HepG2 (cell line): ENCODE measurements around the gene ZFP69. TPM values are rescaled to one million over a fixed set of nuclear protein-coding genes. Genes with fewer than 3 reads are reported as not detected.

Experiments
- ELF3 ChIP-seq: IDR thresholded peaks from 2 replicates; pipeline ENCODE4 v1.6.1; 2016; ENCODE audit warnings: missing genetic modification reagents, missing compliant biosample characterization
- HMG20A ChIP-seq: IDR thresholded peaks from 2 replicates; pipeline ENCODE4 v1.6.1; 2016; ENCODE audit warnings: borderline replicate concordance
- HNRNPL ChIP-seq: fragments of 200-400 bp; formaldehyde crosslinking; IDR thresholded peaks from 2 replicates; pipeline ENCODE4 v1.6.1; 2017; ENCODE audit warnings: mild to moderate bottlenecking, low read depth, low read length
- HOXA3 ChIP-seq: sonication (generic); formaldehyde crosslinking; IDR thresholded peaks from 2 replicates; pipeline ENCODE4 v1.5.0; 2020; ENCODE audit warnings: missing genetic modification reagents
- HOXA7 ChIP-seq: sonication (generic); formaldehyde crosslinking; IDR thresholded peaks from 2 replicates; pipeline ENCODE4 v1.8.1; 2022; ENCODE audit warnings: mild to moderate bottlenecking, missing genetic modification reagents, moderate library complexity
- MYNN ChIP-seq: sonication (generic); formaldehyde crosslinking; IDR thresholded peaks from 2 replicates; pipeline ENCODE4 v1.4.0; 2020; ENCODE audit warnings: mild to moderate bottlenecking, low read depth, missing genetic modification reagents
- PHF8 ChIP-seq: sonication (generic); formaldehyde crosslinking; IDR thresholded peaks from 2 replicates; pipeline ENCODE4 v1.5.0; 2020; ENCODE audit warnings: missing genetic modification reagents
- RBM22 ChIP-seq: fragments of 200-400 bp; formaldehyde crosslinking; optimal IDR thresholded peaks from 2 replicates; pipeline ENCODE3; 2017; ENCODE audit warnings: mild to moderate bottlenecking, low read length, moderate library complexity
- RXRB ChIP-seq: IDR thresholded peaks from 2 replicates; pipeline ENCODE4 v1.6.1; 2016; ENCODE audit warnings: borderline replicate concordance, missing genetic modification reagents, missing compliant biosample characterization
- ZBTB42 ChIP-seq: sonication (generic); formaldehyde crosslinking; IDR thresholded peaks from 2 replicates; pipeline ENCODE4 v1.5.0; 2020; ENCODE audit warnings: mild to moderate bottlenecking, missing genetic modification reagents
- ZNF326 ChIP-seq: sonication (generic); formaldehyde crosslinking; IDR thresholded peaks from 2 replicates; pipeline ENCODE4 v1.4.0; 2020; ENCODE audit warnings: missing genetic modification reagents, borderline replicate concordance
- ZNF331 ChIP-seq: sonication (generic); formaldehyde crosslinking; IDR thresholded peaks from 2 replicates; pipeline ENCODE4 v1.4.0; 2020; ENCODE audit warnings: missing genetic modification reagents
- polyA plus RNA-seq, 8 experiments: library from polyadenylated mRNA; depleted of rRNA in 3 of 8; stranded (reverse) in 7 of 8; unstranded in 1 of 8; fragments of >200 nt; fragmentation: Illumina TruSeq in 4 of 8; extraction: Trizol in 4 of 8; gene quantifications; 2 replicates each; pipeline versions ENCODE4 v1.2.1 to v1.2.3, GENCODE V29; 2011 to 2016; ENCODE audit warnings: low read depth in 4 of 8, missing spikeins in 1 of 8, mixed read lengths in 1 of 8; ENCODE audit not compliant: insufficient read depth in 1 of 8
- total RNA-seq, 5 experiments: library from RNA; depleted of rRNA; stranded (reverse); fragments of >200 nt; fragmentation: Illumina TruSeq; extraction: Trizol; gene quantifications; 2 replicates each; pipeline ENCODE4 v1.2.3, GENCODE V29; 2016; ENCODE audit warnings: low read depth in 1 of 5
- TF ChIP-seq, protein P1 (sequence below): sonication (generic); formaldehyde crosslinking; IDR thresholded peaks from 2 replicates; pipeline ENCODE4 v1.5.1; 2020; ENCODE audit warnings: mild to moderate bottlenecking, missing genetic modification reagents, moderate library complexity
- TF ChIP-seq, protein P2 (sequence below): sonication (generic); formaldehyde crosslinking; IDR thresholded peaks from 2 replicates; pipeline ENCODE4 v1.8.1; 2023; ENCODE audit warnings: missing genetic modification reagents, inconsistent platforms, borderline replicate concordance
- TF ChIP-seq, protein P3 (sequence below): sonication (generic); formaldehyde crosslinking; IDR thresholded peaks from 2 replicates; pipeline ENCODE4 v1.4.0; 2020; ENCODE audit warnings: missing genetic modification reagents
- TF ChIP-seq, protein P4 (sequence below): sonication (generic); formaldehyde crosslinking; conservative IDR thresholded peaks from 2 replicates; pipeline ENCODE4 v1.8.0; 2022; ENCODE audit warnings: missing genetic modification reagents
- TF ChIP-seq, protein P5 (sequence below): sonication (generic); formaldehyde crosslinking; IDR thresholded peaks from 2 replicates; pipeline ENCODE4 v1.4.0; 2020; ENCODE audit warnings: missing genetic modification reagents; ENCODE audit errors: not compliant biosample characterization

ZFP69 gene
- total and polyA plus RNA-seq, 2 of the 13 experiments (the other 11 are each of a cell fraction or from before 2014, with no cell fraction given): 2.6 to 5.6 TPM

DNA sequence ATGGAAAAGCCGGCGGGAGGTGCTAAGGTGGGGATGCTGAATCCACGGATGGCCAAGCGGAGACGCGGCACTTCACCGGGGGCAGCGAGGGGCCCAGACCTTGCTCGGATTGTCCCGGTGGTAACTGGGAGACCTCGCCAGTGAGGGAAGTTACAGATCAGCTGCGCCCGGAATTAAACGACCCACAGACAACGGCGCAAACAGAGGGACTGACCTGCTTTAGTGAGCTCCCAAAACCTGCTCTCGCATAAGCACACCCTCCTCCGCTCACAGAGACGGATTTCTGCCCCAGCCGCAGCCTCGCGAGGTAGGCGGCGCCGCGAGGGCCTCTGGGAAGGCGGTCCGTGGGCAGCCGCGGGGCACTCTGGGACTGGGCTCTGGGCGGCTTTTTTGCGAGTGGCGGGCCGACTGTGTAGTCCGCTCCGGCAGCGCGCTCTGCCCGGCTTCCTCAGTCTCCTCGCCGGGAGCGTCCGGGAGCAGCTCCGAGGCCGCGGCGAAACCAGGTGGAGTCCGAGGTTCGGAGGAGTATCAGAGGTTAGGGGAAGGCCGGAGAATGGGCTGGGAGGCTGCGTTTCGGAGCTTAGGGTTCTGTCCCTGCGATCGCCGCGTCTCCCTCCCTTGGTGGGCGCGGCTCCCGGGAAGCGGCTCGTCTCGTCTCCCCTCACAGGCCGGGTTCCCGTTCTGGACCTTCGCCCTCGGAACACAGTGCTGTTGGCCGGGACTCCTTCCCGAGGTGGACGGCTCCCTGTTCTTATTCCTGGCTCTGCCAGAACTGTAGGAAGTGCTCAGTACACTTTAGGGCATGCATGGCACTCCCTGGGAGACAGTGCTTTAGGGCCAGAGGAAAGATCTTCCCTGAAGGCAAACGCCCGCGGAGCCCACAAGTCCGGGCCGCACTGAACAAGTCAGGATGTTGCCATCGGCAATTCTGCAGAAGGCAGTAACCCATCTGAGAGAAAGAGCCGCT is 31.6 kb downstream of the ZFP69 start, which contains the start of gene EXO5 (continued):
- TF ChIP-seq, protein P1, sequence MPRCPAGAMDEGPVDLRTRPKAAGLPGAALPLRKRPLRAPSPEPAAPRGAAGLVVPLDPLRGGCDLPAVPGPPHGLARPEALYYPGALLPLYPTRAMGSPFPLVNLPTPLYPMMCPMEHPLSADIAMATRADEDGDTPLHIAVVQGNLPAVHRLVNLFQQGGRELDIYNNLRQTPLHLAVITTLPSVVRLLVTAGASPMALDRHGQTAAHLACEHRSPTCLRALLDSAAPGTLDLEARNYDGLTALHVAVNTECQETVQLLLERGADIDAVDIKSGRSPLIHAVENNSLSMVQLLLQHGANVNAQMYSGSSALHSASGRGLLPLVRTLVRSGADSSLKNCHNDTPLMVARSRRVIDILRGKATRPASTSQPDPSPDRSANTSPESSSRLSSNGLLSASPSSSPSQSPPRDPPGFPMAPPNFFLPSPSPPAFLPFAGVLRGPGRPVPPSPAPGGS (CRISPR knock-in tag): peak; percentile 84
- TF ChIP-seq ZNF331 (CRISPR knock-in tag) (peak; percentile 85), HMG20A (CRISPR knock-in tag) (no peak), ELF3 (CRISPR knock-in tag) (no peak), PHF8 (CRISPR knock-in tag) (peak; percentile 92), RXRB (CRISPR knock-in tag) (peak; percentile 40; the same call in 1 of the 2 replicates), HNRNPL (0 out of 2 replicates have a peak, but pooled peaks have one; percentile 40), RBM22 (no peak), MYNN (CRISPR knock-in tag) (no peak), HOXA3 (peak; percentile 86), HOXA7 (CRISPR knock-in tag) (no peak), ZBTB42 (CRISPR knock-in tag) (0 out of 2 replicates have a peak, but pooled peaks have one; percentile 59), ZNF326 (CRISPR knock-in tag) (no peak)
- TF ChIP-seq, protein P2, sequence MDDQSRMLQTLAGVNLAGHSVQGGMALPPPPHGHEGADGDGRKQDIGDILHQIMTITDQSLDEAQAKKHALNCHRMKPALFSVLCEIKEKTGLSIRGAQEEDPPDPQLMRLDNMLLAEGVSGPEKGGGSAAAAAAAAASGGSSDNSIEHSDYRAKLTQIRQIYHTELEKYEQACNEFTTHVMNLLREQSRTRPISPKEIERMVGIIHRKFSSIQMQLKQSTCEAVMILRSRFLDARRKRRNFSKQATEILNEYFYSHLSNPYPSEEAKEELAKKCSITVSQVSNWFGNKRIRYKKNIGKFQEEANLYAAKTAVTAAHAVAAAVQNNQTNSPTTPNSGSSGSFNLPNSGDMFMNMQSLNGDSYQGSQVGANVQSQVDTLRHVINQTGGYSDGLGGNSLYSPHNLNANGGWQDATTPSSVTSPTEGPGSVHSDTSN (CRISPR knock-in tag): peak; percentile 72; the same call in 1 of the 2 replicates
- TF ChIP-seq, protein P3, sequence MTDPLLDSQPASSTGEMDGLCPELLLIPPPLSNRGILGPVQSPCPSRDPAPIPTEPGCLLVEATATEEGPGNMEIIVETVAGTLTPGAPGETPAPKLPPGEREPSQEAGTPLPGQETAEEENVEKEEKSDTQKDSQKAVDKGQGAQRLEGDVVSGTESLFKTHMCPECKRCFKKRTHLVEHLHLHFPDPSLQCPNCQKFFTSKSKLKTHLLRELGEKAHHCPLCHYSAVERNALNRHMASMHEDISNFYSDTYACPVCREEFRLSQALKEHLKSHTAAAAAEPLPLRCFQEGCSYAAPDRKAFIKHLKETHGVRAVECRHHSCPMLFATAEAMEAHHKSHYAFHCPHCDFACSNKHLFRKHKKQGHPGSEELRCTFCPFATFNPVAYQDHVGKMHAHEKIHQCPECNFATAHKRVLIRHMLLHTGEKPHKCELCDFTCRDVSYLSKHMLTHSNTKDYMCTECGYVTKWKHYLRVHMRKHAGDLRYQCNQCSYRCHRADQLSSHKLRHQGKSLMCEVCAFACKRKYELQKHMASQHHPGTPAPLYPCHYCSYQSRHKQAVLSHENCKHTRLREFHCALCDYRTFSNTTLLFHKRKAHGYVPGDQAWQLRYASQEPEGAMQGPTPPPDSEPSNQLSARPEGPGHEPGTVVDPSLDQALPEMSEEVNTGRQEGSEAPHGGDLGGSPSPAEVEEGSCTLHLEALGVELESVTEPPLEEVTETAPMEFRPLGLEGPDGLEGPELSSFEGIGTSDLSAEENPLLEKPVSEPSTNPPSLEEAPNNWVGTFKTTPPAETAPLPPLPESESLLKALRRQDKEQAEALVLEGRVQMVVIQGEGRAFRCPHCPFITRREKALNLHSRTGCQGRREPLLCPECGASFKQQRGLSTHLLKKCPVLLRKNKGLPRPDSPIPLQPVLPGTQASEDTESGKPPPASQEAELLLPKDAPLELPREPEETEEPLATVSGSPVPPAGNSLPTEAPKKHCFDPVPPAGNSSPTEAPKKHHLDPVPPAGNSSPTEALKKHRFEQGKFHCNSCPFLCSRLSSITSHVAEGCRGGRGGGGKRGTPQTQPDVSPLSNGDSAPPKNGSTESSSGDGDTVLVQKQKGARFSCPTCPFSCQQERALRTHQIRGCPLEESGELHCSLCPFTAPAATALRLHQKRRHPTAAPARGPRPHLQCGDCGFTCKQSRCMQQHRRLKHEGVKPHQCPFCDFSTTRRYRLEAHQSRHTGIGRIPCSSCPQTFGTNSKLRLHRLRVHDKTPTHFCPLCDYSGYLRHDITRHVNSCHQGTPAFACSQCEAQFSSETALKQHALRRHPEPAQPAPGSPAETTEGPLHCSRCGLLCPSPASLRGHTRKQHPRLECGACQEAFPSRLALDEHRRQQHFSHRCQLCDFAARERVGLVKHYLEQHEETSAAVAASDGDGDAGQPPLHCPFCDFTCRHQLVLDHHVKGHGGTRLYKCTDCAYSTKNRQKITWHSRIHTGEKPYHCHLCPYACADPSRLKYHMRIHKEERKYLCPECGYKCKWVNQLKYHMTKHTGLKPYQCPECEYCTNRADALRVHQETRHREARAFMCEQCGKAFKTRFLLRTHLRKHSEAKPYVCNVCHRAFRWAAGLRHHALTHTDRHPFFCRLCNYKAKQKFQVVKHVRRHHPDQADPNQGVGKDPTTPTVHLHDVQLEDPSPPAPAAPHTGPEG (CRISPR knock-in tag): peak; percentile 88
- TF ChIP-seq, protein P4, sequence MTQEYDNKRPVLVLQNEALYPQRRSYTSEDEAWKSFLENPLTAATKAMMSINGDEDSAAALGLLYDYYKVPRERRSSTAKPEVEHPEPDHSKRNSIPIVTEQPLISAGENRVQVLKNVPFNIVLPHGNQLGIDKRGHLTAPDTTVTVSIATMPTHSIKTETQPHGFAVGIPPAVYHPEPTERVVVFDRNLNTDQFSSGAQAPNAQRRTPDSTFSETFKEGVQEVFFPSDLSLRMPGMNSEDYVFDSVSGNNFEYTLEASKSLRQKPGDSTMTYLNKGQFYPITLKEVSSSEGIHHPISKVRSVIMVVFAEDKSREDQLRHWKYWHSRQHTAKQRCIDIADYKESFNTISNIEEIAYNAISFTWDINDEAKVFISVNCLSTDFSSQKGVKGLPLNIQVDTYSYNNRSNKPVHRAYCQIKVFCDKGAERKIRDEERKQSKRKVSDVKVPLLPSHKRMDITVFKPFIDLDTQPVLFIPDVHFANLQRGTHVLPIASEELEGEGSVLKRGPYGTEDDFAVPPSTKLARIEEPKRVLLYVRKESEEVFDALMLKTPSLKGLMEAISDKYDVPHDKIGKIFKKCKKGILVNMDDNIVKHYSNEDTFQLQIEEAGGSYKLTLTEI: no peak
- TF ChIP-seq, protein P5, sequence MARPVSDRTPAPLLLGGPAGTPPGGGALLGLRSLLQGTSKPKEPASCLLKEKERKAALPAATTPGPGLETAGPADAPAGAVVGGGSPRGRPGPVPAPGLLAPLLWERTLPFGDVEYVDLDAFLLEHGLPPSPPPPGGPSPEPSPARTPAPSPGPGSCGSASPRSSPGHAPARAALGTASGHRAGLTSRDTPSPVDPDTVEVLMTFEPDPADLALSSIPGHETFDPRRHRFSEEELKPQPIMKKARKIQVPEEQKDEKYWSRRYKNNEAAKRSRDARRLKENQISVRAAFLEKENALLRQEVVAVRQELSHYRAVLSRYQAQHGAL (CRISPR knock-in tag): peak; percentile 78
